Kidney epithelial cell (primary cell): ENCODE measurements around the gene FOXP1. TPM values are rescaled to one million over a fixed set of nuclear protein-coding genes. Genes with fewer than 3 reads are reported as not detected.

Experiments used
- DNase-seq: peaks from one replicate; pipeline ENCODE4 v3.0.0-alpha.2; 2010; ENCODE audit warnings: low read depth
- H3K27me3 ChIP-seq: 2 replicates; pipeline ENCODE4 v1.6.0; 2011; ENCODE audit warnings: low read length; ENCODE audit not compliant: control insufficient read depth, insufficient read depth
- H3K36me3 ChIP-seq: 2 replicates; pipeline ENCODE4 v1.5.1; 2011; ENCODE audit warnings: low read length; ENCODE audit not compliant: control insufficient read depth, insufficient read depth
- H3K4me3 ChIP-seq: 2 replicates; pipeline ENCODE4 v1.5.1; 2011; ENCODE audit warnings: low read depth, mild to moderate bottlenecking, control low read depth, low read length
- CTCF ChIP-seq: IDR thresholded peaks from 2 replicates; pipeline ENCODE4 v1.5.1; 2011; ENCODE audit warnings: mild to moderate bottlenecking, moderate library complexity, low read length, control low read depth, inconsistent platforms; ENCODE audit not compliant: insufficient read depth, poor library complexity, severe bottlenecking
- total RNA-seq: library from RNA; depleted of rRNA; stranded (reverse); fragments of >200 nt; gene quantifications from 2 replicates; pipeline ENCODE4 v1.2.3, GENCODE V29; 2015

FOXP1 gene
- total RNA-seq, 1 donor from 2014 or later = 75.0 TPM

- no peak for DNase-seq
- no peak for TF ChIP-seq CTCF
- Histone ChIP-seq H3K36me3 (no peaks in the 10 kb centered on the region), H3K4me3 (no peak overlapping the region), H3K27me3 (no peaks in the 10 kb centered on the region)
Observed at GRCh38 chr3:71414189-71414927, 169.2 kb downstream of the FOXP1 start.

GRCh38 chr3:71413572-71413971 is 170.0 kb downstream of the FOXP1 start:
- no peak for TF ChIP-seq CTCF
- DNase-seq = no peak
- H3K27me3 ChIP-seq = no peaks in the 10 kb centered on the region
- H3K4me3 ChIP-seq = no peak overlapping the region
- H3K36me3 ChIP-seq = no peaks in the 10 kb centered on the region

- no peak for TF ChIP-seq CTCF
- no peak for DNase-seq
Observed at GRCh38 chr3:71409352-71409751, 174.2 kb downstream of the FOXP1 start.

GRCh38 chr3:71408903-71409302 is 174.6 kb downstream of the FOXP1 start:
- TF ChIP-seq CTCF = no peak
- no peaks in the 10 kb centered on the region for H3K36me3 ChIP-seq
- no peaks in the 10 kb centered on the region for H3K27me3 ChIP-seq
- DNase-seq = no peak
- H3K4me3 ChIP-seq = no peak overlapping the region

More at GRCh38 chr3:71409352-71409751, 174.2 kb downstream of the FOXP1 start:
- no peaks in the 10 kb centered on the region for H3K36me3 ChIP-seq
- H3K4me3 ChIP-seq = no peak overlapping the region
- no peaks in the 10 kb centered on the region for H3K27me3 ChIP-seq

GRCh38 chr3:71407823-71408222 is 175.7 kb downstream of the FOXP1 start:
- H3K4me3 ChIP-seq = no peak overlapping the region
- no peak for TF ChIP-seq CTCF
- no peak for DNase-seq
- H3K36me3 ChIP-seq = no peaks in the 10 kb centered on the region
- H3K27me3 ChIP-seq = no peaks in the 10 kb centered on the region

GRCh38 chr3:71406972-71407810 is 176.3 kb downstream of the FOXP1 start:
- no peak overlapping the region for H3K4me3 ChIP-seq
- H3K27me3 ChIP-seq = no peaks in the 10 kb centered on the region
- H3K36me3 ChIP-seq = no peaks in the 10 kb centered on the region
- TF ChIP-seq CTCF = no peak
- no peak for DNase-seq
